Adrenal gland (tissue), 5 donors: ENCODE measurements around the gene AGPS.

Source experiments
- CTCF ChIP-seq, 6 experiments: fragments of 450-650 bp in 4 of 6; fragments of 200-600 bp in 2 of 6; sonication (generic) in 1 of 6; IDR thresholded peaks; 1 replicate in 5 of 6; 2 replicates in 1 of 6; pipeline versions ENCODE4 v1.5.1 to v1.8.0; 2016 to 2021; ENCODE audit warnings: antibody characterized with exemption in 6 of 6, mild to moderate bottlenecking in 2 of 6, moderate library complexity in 1 of 6
- POLR2A ChIP-seq, 2 donors: fragments of 450-650 bp; IDR thresholded peaks; one replicate each; pipeline ENCODE4 v1.6.1; 2017; ENCODE audit warnings: antibody characterized with exemption in 2 of 2, mild to moderate bottlenecking in 2 of 2, moderate library complexity in 1 of 2
- donor health status: DM: no; HTN: no; CAD: no.

GRCh38 chr2:177399376-177399775 lies 6.8 kb downstream of the AGPS start:
- TF ChIP-seq CTCF (IDR thresholded peaks at IDR 0.05) (no peak), POLR2A (IDR thresholded peaks at IDR 0.05) (no peak)
